GM13977 (cell line): ENCODE data around the gene PCDHA12.
"Not testable (repeated sequence)": the region's sequence is repeated elsewhere in the genome, so short reads cannot be mapped to it uniquely, and the experiment has no call there.

ENCODE experiments used
- DNase-seq: peaks from one replicate; pipeline ENCODE4 v3.0.0; 2012; ENCODE audit warnings: low spot score
- in situ Hi-C: fragments of 300-500 bp; cut with MboI; formaldehyde crosslinking; loops from one replicate; pipeline ENCODE4 v1.12.0; 2022; ENCODE audit warnings: low sequenced_read_pairs, low pct_unique_long_range_greater_than_20kb, mixed read lengths, inconsistent platforms; ENCODE audit not compliant: unreplicated experiment
- TF ChIP-seq, protein P1 (sequence below): IDR thresholded peaks from 2 replicates; pipeline ENCODE4 v1.5.1; 2012; ENCODE audit warnings: mild to moderate bottlenecking, control low read depth; ENCODE audit not compliant: insufficient read depth; ENCODE audit errors: extremely low read depth, missing control alignments

The PCDHA12 gene

DNA sequence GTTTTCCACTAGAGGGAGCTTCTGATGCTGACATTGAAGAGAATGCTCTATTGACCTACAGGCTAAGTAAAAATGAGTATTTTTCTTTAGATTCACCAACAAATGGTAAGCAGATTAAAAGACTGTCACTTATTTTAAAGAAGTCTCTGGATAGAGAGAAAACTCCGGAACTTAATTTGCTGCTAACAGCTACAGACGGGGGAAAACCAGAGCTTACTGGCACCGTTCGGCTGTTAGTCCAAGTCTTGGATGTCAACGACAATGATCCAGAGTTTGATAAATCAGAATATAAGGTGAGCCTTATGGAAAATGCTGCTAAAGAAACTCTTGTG lies 5.6 kb upstream of the PCDHA12 start:
- TF ChIP-seq, protein P1, sequence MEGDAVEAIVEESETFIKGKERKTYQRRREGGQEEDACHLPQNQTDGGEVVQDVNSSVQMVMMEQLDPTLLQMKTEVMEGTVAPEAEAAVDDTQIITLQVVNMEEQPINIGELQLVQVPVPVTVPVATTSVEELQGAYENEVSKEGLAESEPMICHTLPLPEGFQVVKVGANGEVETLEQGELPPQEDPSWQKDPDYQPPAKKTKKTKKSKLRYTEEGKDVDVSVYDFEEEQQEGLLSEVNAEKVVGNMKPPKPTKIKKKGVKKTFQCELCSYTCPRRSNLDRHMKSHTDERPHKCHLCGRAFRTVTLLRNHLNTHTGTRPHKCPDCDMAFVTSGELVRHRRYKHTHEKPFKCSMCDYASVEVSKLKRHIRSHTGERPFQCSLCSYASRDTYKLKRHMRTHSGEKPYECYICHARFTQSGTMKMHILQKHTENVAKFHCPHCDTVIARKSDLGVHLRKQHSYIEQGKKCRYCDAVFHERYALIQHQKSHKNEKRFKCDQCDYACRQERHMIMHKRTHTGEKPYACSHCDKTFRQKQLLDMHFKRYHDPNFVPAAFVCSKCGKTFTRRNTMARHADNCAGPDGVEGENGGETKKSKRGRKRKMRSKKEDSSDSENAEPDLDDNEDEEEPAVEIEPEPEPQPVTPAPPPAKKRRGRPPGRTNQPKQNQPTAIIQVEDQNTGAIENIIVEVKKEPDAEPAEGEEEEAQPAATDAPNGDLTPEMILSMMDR, result no peak
- in situ Hi-C loops, result no loop called here
- no peak for DNase-seq

DNA sequence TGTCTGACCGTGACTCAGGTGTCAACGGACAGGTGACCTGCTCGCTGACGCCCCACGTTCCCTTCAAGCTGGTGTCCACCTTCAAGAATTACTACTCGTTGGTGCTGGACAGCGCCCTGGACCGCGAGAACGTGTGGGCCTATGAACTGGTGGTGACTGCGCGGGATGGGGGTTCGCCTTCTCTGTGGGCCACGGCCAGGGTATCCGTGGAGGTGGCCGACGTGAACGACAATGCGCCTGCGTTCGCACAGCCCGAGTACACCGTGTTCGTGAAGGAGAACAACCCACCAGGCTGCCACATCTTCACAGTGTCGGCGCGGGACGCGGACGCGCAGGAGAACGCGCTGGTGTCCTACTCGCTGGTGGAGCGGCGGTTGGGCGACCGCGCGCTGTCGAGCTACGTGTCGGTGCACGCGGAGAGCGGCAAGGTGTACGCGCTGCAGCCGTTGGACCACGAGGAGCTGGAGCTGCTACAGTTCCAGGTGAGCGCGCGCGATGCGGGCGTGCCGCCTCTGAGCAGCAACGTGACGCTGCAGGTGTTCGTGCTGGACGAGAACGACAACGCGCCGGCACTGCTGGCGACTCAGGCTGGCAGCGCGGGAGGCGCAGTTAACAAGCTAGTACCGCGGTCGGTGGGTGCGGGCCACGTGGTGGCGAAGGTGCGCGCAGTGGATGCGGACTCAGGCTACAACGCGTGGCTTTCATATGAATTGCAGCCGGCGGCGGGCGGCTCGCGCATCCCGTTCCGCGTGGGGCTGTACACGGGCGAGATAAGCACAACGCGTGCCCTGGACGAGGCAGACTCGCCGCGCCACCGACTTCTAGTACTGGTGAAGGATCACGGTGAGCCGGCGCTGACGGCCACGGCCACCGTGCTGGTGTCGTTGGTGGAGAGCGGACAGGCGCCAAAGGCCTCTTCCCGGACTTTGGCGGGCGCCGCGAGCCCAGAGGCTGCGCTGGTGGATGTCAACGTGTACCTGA lies 4.6 kb upstream of the PCDHA12 start:
- in situ Hi-C loops, result no loop called here
- TF ChIP-seq, protein P1, result no peak
- no peak for DNase-seq

DNA sequence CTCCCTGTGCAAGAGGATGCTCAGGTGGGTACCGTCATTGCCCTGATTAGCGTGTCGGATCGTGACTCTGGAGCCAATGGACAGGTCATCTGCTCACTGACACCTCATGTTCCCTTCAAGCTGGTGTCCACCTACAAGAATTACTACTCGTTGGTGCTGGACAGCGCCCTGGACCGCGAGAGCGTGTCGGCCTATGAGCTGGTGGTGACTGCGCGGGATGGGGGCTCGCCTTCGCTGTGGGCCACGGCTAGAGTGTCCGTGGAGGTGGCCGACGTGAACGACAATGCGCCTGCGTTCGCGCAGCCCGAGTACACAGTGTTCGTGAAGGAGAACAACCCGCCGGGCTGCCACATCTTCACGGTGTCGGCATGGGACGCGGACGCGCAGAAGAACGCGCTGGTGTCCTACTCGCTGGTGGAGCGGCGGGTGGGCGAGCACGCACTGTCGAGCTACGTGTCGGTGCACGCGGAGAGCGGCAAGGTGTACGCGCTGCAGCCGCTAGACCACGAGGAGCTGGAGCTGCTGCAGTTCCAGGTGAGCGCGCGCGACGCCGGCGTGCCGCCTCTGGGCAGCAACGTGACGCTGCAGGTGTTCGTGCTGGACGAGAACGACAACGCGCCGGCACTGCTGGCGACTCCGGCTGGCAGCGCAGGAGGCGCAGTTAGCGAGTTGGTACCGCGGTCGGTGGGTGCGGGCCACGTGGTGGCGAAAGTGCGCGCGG lies 1.6 kb downstream of the PCDHA12 start:
- DNase-seq, in situ Hi-C loops: not testable (repeated sequence)

DNA sequence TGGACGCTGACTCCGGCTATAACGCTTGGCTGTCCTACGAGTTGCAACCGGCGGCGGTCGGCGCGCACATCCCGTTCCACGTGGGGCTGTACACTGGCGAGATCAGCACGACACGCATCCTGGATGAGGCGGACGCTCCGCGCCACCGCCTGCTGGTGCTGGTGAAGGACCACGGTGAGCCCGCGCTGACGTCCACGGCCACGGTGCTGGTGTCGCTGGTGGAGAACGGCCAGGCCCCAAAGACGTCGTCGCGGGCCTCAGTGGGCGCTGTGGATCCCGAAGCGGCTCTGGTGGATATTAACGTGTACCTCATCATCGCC lies 2.1 kb downstream of the PCDHA12 start:
- in situ Hi-C loops, result no loop called here
- DNase-seq, result no peak
- TF ChIP-seq, protein P1, result no peak

DNA sequence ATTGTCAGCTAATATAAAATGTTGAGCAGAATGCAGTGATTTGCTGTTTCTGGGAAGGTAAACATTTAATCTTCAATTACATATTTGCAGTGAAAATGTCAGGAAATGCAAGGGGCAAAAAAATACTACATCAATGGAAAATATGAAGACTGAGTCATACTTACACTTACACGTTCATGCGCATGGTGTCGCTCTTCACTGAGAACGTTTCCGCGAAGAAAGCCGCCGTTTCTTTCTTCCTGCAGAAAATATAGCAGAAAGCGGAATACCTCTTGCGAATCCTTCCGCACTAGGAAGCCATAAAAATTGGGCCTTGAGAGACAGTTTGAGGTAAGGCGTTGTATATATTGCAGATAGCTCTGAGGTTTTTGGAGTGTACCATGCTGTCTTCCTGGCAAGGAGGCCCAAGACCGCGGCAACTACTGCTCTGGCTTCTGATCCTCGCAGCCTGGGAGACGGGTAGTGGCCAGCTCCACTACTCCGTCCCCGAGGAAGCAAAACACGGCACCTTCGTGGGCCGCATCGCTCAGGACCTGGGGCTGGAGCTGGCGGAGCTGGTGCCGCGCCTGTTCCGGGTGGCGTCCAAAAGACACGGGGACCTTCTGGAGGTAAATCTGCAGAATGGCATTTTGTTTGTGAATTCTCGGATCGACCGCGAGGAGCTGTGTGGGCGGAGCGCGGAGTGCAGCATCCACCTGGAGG lies 6.9 kb downstream of the PCDHA12 start, which contains the start of gene PCDHA13:
Gene PCDHA13 (plus strand): TSS at position 236 of the 702 bp plus-strand sequence. CDS start 145 bp downstream, at position 381.
- TF ChIP-seq, protein P1, result no peak
- in situ Hi-C loops, result no loop called here
- DNase-seq, result peak; percentile 5

DNA sequence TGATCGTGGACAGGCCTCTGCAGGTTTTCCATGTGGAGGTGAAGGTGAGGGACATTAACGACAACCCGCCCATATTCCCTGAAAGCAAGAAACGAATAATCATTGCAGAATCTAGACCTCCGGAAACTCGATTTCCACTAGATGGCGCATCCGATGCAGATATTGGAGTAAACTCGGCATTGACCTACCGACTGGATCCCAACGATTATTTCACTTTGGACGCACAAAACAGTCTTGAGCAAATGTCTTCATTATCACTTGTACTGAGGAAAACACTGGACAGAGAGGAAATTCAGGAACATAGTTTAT lies 7.4 kb downstream of the PCDHA12 start:
- TF ChIP-seq, protein P1, result no peak
- peak; percentile 10 for DNase-seq
- in situ Hi-C loops, result no loop called here

DNA sequence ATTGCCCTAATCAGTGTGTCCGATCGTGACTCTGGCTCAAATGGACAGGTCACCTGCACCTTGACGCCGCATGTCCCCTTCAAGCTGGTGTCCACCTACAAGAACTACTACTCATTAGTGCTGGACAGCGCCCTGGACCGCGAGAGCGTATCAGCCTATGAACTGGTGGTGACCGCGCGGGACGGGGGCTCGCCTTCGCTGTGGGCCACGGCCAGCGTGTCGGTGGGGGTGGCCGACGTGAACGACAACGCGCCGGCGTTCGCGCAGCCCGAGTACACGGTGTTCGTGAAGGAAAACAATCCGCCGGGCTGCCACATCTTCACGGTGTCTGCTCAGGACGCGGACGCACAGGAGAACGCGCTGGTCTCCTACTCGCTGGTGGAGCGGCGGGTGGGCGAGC lies 8.3 kb downstream of the PCDHA12 start:
- in situ Hi-C loops, result no loop called here
- DNase-seq, result peak; percentile 7
- TF ChIP-seq, protein P1, result no peak
